GM19023 (cell line): ENCODE measurements around the gene AADAC.
"Not testable (repeated sequence)": the region's sequence is repeated elsewhere in the genome, so short reads cannot be mapped to it uniquely, and the experiment has no call there.

Source experiments
- ATAC-seq: cut with Tn5 transposase; IDR thresholded peaks from one replicate; pipeline ENCODE4 v1.9.1; 2021; ENCODE audit warnings: mild to moderate bottlenecking, moderate library complexity; ENCODE audit not compliant: unreplicated experiment

AADAC gene

GRCh38 chr3:151796105-151796680 lies 17.7 kb upstream of the AADAC start:
- ATAC-seq: no peak

GRCh38 chr3:151798466-151798865 lies 15.4 kb upstream of the AADAC start:
- ATAC-seq: no peak

GRCh38 chr3:151800431-151800830 lies 13.5 kb upstream of the AADAC start:
- ATAC-seq: no peak

- no peak for ATAC-seq
Observed at GRCh38 chr3:151804267-151804666, 9.6 kb upstream of the AADAC start.

DNA sequence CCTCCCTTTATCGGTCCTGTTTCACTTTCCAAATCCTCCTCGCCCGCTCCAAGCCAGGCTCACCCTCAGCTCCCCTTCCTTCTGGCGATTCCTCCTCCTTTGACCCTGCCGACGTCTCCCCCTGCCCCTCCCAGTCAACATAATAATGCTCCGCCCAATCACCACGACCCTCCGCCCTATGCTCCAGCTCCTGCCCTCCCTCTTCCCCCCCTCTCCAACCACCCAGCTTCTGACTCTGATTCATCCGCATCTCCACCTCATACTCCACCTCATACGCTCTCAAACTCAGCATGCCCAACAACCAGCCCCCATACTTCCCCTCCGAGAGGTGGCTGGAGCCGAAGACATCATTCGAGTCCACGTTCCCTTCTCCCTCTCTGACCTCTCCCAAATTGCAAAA lies 7.1 kb upstream of the AADAC start:
- ATAC-seq: no peak

DNA sequence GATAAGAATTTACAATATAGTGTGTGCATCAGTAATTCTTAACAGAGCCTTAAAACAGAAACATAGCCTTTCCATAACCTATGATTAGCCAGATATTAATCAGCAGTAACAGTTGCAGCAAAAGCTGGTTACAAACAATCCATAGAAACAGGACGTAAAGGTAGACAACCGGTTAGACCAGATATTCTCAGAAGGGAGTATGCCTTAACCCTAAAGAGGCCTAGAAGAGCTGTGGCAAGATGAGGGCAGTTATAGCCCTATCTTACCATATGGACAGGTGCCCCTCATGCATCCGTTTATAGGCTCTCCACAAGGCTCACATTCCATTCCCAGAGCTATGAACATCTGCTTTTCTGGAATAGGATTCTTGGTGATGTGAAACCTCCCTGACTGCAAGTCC lies 5.0 kb upstream of the AADAC start:
- ATAC-seq: not testable (repeated sequence)

DNA sequence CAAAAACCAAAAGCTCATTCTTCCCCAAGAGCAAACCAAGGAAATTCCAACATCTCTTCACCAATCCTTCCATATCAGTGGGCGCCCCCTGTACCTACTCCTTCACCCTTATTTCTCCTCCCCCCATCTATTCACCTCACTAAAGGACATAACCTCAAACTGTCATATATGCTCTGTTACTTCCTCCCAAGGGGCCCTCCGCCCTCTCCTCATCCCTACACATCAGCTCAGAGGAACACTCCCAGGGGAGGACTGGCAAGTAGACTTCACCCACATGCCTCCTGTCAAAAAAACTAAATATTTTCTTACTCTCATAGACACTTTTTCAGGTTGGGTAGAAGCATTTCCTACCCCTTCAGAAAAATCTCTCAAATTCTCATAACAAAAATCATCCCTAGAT lies 2.4 kb upstream of the AADAC start:
- ATAC-seq: no peak

DNA sequence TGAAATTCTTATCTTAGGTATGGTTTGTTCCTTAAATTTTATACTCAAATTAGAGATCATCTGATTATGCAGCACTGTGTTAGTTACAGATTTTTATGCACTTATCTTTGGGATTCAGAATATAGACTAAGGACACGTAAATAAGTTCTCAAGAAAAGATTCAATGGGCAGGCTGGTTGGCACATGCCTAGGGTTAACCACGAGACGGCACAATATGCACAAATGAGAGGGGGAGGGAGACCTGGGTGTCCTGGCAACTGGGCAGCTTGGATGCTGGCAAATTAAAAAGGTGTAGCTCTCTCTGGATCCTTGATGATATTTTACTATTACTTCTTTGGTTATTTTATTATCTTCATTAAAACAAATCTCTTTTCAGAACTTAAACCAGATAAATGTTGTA lies 672 bp downstream of the AADAC start:
- no peak for ATAC-seq

- no peak for ATAC-seq
Observed at GRCh38 chr3:151816091-151816604, 2.2 kb downstream of the AADAC start.

- no peak for ATAC-seq
Observed at GRCh38 chr3:151817473-151817872, 3.6 kb downstream of the AADAC start.

- ATAC-seq: no peak
Observed at GRCh38 chr3:151818361-151818760, 4.4 kb downstream of the AADAC start.

GRCh38 chr3:151819910-151820309 lies 6.0 kb downstream of the AADAC start:
- no peak for ATAC-seq

- no peak for ATAC-seq
Observed at GRCh38 chr3:151827816-151828215, 13.9 kb downstream of the AADAC start.

DNA sequence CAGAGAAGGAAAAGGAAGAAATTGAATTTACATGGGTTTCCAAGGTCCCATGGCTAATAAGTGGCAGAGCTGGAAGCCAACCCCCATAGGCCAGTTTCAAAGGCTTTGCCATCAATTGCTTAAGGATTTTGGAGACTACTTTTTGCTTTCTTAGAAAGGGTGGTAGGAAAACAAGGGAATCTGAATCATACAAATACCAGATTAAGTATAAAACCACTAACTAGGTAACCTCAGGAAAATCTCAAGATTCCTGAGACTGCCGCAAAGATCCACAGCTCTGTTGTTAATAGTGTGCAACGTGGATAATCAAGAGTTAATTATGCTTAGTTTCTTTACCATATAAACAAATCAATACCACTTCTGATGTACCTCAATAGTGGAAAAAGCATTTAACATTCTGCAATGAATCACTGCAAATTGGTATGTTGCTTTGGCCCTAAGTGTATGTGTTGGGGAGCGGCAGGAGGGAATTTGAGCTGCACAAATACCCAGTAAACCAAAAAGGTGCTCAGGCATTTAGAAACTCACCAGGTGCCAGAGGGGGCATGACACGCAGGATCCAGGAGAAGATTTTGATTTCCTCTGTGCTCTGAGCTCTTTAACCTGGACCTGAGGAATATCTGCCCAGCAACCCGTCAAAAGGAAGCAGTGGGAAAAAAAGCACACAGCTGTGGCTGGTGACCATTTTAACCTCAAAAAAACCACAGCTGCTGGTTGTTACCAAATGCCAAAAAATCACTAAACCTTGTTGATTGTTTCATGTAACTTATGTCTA lies 22.0 kb downstream of the AADAC start:
- no peak for ATAC-seq

DNA sequence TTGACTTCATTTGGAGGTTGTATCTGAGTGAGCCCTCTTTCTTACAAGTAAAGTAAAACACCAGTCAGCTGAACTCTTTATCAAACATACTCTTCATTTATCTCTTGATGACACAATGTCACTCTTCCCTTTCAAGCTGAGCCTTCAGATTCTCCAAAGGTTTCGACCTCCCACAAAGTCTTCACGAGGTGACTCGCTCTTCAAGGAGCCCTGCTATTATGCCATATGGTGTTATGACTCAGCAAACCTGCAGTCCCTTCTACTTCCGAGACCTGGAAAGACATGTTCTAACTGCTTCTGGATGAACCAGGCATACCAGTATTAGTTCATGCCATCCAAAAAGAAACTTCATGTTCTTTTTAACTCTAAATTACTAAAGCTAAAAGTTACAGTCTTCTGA lies 23.1 kb downstream of the AADAC start:
- ATAC-seq: no peak

- no peak for ATAC-seq
Observed at GRCh38 chr3:151838574-151839312, 24.8 kb downstream of the AADAC start.

DNA sequence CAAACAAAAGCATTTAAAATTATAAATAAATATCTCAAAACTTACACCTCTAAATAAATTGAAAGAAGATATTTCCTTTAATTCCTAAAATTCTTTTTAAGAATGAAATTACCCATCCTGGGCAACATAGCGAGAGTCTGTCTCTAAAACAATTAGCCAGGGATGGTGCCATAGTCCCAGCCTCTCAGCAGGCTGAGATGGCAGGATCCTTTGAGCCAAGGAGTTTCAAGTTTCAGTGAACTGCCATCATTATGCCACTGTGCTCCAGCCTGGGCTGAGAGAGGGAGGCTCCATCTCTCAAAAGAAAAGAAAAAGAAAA lies 25.4 kb downstream of the AADAC start:
- ATAC-seq: no peak

- ATAC-seq: no peak
Observed at GRCh38 chr3:151841801-151842200, 27.9 kb downstream of the AADAC start.

- no peak for ATAC-seq
Observed at GRCh38 chr3:151843275-151843674, 29.4 kb downstream of the AADAC start.

GRCh38 chr3:151845306-151845905 lies 31.5 kb downstream of the AADAC start:
- ATAC-seq: no peak

DNA sequence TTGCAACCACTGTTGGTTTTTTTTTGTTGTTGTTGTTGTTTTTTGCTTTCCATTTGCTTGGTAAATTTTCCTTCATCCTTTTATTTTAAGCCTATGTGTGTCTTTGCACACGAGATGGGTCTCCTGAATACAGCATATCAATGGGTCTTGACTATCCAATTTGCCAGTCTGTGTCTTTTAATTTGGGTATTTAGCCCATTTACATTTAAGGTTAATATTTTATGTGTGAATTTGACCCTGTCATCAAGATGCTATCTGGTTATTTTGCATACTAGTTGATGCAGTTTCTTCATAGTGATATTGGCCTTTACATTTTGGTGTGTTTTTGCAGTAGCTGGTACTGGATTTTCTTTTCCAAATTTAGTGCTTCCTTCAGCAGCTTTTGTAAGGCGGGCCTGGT lies 36.1 kb downstream of the AADAC start:
- ATAC-seq: not testable (repeated sequence)
